ELF-1 (cell line): Measurements from ENCODE around the gene POLR2B.
"Not testable (repeated sequence)": the region's sequence is repeated elsewhere in the genome, so short reads cannot be mapped to it uniquely, and the experiment has no call there.

Experiments
- DNase-seq: peaks from one replicate; pipeline ENCODE4 v3.0.0-alpha.2; 2016; ENCODE audit warnings: low read depth, low spot score

POLR2B gene

DNA sequence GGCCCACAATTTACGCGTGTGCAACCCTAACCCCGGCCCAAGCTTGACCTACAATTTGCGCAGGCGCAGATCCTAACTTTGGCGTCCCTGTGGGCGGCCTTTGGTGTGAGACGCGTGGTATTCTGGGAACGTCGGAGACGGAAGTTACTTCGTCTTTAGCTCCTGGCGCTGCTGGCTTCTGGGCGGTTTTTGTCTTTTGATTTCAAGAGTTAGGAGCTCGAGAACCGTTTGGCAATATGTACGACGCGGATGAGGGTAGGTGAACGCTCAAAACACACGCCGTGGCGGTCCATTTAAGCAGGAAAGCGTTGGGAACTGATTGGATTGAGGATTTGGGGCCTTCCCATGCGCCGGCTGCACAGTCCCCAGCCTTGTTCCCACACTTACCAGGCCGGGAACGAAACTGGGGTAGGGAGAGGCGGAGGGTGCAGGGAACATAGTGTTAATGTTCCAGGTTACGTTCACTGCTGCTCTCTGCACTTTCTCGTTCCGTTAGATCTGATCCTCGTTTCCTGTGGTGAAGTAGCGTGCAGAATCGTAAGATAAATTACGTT, at the start of gene POLR2B:
Gene POLR2B (plus strand): TSS at position 147 of the 554 bp plus-strand sequence. CDS start 90 bp downstream, at position 237.
- DNase-seq: peak; percentile 96

DNA sequence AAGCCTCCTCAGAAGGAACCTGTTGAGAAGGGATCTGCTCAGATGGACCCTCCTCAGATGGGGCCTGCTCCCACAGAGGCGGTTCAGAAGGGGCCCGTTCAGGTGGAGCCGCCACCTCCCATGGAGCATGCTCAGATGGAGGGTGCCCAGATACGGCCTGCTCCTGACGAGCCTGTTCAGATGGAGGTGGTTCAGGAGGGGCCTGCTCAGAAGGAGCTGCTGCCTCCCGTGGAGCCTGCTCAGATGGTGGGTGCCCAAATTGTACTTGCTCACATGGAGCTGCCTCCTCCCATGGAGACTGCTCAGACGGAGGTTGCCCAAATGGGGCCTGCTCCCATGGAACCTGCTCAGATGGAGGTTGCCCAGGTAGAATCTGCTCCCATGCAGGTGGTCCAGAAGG, 48.1 kb upstream of the POLR2B start:
- DNase-seq: no peak

DNA sequence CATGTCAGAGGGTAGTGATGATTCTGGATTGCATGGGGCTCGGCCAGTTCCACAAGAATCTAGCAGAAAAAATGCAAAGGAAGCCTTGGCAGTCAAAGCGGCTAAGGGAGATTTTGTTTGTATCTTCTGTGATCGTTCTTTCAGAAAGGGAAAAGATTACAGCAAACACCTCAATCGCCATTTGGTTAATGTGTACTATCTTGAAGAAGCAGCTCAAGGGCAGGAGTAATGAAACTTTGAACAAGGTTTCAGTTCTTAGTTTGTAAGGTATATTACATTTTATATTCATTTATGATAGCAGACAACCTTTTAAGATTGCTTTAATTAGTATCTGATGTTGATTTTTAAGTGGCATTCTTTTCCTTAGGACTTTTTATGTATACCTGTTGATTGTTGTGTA, 46.8 kb upstream of the POLR2B start:
- no peak for DNase-seq

DNA sequence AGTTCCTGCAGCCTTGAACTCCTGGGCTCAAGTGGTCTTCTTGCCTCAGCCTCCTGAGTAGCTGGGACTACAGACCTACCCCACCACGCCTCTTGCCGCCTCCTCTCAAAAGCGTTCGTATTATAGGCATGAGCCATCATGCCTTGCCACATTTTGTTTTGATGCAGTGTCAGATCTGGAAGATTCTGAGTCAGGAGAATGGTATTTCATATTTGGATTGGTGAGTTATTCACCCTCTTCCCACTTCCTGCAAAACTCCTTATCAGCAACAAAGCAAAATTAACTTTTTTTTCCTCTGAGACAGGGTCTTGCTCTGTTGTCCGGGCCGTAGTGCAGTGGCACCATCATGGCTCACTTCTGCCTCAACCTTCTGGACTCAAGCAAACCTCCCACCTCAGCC, 41.4 kb upstream of the POLR2B start:
- no peak for DNase-seq

DNA sequence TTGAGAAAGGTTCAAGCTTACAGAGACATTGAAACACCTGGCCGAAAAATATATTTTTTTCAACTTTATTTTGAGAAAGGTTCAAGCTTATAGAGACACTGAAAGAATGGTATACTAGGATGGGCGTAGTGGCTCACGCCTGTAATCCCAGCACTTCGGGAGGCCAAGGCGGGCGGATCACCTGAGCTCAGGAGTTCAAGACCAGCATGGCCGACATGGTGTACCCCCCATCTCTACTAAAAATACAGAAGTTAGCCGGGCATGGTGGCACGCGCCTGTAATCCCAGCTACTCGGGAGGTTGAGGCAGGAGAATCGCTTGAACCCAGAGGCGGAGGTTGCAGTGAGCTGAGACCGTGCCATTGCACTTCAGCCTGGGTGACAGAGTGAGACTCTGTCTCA, 38.9 kb upstream of the POLR2B start:
- not testable (repeated sequence) for DNase-seq

DNA sequence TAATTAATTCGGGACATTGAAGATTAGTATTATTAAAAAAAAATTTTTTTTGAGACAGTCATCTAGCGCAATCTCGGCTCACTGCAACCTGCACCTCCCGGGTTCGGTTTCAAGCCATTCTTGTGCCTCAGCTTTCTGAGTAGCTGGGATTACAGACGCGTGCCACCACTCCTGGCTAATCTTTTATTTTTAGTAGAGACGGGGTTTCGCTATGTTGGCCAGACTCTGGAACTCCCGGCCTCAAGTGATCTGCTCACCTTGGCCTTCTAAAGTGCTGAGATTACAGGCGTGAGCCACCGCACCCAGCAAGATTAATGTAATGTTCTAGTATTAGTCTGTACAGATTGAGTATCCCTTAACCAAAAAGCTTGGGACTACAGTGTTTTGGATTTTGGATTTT, 38.3 kb upstream of the POLR2B start:
- DNase-seq: no peak

DNA sequence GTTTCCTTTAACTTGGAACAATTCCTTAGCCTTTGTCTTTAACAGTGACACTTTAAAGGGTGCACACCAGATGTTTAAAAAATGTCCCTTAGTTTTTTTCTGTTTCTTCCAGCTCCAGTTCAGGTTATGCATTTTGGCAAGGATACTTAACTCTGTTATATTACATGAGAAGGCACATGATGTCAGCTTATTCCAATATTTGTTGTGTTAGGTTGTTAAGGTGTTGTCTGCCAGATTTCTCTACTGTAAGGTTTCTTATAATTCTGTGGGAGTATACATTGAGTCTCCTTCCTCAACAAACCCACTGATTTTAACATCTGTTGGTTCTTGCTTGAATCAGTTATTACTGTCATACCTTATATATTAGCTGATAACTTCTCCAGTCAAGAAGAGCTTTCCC, 37.7 kb upstream of the POLR2B start:
- no peak for DNase-seq

DNA sequence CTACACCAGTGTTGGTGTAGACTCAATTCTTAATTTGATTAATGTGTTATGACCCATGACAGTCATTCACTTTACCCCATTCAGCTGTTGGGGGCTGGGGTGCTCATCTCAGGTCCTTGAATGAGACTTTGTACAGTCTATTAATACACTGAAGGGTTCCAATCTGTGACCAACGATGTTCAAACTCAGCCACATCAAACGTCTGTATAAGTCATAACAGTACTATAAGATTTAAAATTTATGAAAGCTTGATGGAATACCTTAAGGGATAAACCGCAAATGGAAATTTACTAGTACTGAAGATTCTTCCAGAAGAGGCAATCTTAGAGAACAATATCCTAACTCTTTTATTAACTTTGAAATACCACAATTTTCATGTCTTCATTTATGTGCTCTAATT, 37.3 kb upstream of the POLR2B start:
- DNase-seq: no peak

DNA sequence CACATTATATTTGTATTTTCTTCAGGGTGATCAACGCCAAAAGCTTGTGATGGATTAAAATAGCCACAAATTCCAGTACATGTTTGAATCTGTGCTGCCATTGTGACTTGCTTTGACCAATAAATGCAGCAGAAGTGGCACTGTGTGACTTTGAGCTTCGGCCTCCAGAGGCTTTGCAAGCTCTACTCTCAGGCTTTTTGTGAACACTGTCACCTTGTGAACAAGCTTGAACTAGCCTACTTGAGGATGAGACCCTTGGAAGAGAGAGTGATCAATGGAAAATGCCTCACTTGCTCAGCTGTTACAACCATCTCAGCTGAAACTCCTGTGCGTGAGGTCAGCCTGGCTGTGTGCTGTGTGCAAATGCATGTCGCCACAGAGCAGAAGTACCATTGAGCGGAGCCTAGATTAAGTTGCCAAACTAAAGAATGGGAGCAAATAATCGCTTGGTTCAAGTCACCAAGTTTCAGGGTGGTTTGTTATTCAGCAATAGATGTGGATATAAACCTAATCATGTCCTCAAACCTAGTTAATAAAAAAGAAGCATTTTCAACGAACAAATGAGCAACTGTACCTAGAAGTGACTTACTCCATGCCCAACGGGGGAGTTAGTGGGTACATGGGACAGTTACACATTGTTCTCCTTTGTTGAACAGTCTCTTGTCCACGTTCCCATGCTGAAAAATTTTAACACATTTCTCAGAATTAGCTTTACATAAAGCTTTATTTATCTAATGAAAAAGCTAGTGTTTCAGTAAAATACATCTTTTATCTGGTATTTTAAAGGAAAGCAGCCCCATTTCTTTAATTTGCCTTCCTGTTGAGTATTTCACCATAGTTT, 24.8 kb upstream of the POLR2B start:
- DNase-seq: no peak

DNA sequence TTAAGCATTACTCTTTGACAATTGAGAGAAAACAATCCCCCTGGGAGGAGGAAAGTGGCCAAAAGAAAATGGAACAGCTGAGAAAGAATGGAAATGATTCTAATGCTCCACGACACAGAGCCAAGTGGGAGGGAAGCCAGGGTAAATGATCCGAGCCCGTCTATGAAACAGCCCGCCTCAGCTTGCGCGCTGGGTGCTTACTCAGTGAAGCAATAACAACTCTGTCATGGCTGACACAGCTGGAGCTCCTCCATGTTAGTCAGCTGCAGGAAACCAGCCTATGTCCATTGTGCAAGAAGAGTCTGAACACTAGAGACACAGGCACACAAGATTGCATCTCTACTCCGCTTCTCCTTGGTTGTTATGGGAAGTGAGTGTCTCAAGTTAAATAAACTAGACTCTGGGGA, 20.6 kb upstream of the POLR2B start:
- no peak for DNase-seq

DNA sequence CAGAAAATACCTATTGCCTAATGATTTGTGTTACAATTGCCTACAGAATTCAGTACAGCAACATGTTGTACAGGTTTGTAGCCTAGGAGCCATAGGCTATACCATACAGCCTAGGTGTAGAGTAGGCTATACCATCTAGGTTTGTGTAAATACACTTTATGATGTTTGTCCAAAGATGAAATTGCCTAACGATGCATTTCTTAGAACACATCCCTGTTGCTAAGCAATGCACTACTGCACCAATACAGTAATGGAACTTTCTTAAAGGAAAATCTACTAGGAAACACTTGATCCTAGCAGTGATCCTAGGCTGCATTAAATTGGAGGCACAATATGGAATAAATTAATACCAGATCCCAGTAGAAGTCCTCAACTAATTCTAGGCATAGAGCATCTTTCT, 19.6 kb upstream of the POLR2B start:
- DNase-seq: no peak

DNA sequence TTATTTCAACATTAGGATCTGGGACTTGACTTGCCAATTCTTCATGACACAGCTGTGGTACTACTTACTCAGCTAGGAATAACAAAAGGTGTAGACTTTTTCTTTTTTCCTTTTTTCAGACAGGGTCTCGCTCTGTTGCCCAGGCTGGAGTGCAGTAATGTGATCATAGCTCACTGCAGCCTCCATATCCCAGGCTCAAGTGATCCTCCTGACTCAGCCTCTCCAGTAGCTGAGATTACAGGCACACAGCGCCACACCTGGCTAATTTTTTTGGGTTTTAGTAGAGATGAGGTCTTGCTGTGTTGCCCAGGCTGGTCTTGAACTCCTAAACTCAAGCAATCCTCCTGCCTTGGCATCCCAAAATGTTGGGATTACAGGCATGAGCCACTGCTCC, 17.6 kb upstream of the POLR2B start:
- DNase-seq: no peak

DNA sequence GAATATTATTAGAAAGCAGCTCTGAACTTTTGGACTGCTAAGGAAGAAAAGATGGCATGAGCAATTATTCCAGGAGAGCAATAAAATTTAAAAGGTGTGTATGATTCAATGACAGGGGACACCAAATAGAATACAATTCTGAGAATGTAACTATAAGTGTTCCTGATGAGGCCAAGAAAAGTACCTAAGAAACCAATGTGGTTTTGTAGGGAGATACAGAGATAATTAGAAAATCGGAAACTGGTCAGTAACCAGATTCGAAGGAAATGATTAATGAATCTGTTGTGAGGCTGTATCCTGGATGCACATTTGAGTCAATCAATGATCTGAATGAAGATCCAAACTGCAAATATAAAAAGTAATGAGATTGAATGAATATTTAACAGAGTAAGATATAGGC, 7.3 kb upstream of the POLR2B start:
- no peak for DNase-seq

DNA sequence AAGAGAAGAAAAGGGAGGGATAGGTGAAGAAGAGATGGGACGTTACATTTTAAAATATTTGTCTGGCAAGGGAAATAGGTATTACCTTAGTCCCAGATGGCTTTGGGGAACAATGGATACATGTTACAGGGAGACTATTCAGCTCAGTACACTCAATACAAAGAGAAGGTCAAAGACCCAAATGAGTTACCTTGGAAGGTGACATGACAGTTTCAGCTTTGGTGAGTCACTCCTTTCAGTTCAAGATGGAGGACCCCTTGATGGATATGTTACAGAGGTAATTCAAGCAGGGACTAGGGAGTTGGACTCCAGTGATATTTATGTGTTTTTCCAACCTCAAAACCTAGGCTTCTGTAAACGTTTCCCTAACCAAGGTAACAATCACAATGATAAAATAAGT, 6.3 kb upstream of the POLR2B start:
- no peak for DNase-seq

DNA sequence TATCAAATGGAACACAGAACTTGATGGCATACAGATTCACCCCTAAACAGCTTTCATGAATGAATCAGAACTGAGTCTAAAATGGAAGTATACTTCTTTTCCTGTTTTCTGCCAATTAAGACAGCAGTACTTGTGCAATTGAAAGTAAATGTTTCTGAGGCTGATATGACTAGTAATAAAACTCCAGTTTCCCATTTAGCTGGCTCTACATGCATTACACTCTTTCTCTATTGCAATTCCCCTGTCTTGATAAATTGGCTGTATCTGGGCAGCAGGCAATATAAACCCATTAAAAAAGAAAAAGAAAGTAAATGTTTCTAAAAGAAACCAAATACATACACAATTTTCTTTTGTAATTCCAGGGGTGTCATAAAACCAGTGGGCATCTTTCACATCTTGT, 5.9 kb upstream of the POLR2B start:
- no peak for DNase-seq

DNA sequence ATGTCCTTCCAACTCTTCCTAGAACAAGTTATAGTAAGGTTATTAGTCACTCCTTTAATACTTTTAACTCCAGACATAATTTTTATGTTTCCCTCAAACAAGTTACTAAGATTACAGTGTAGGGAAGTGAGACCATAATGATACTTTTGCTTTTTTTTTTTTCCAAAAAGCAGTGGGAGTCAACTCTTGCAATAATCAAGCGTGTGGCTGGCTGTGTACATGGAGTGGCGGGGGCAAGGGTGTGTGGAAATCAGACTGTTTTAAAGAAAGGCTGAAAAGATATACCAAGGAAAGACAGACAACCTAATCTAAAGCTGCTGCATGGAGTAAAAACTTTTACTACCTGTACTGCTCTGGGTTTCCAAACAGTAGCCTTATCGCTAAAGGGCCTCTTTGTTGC, 5.4 kb upstream of the POLR2B start:
- DNase-seq: no peak

DNA sequence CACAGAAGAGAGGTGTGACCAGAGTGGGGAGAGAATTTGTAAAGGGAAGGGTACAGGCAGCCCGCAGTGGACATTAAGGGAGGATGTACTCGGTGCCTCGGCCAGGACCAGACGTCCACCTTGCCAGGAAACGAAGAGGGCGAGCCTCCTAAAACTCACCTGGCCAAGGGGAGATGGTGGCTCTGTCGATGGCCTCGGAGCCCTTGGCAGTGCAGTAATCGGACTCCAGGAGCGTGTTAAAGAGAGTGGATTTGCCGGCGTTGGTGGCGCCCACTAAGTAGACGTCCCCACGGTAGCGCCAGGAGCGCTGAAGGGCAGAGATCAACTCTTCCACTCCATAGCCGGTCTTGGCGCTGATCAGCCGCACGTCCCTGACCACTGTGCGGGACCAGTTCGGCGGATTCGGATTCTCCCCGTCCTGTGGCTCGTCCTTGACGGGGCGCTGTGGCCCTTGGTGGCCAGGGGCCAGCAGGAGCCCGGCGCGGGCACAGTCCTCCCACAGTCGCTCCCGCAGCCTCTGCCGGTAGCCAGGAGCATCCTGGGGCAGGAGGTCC, 2.3 kb upstream of the POLR2B start:
- no peak for DNase-seq

DNA sequence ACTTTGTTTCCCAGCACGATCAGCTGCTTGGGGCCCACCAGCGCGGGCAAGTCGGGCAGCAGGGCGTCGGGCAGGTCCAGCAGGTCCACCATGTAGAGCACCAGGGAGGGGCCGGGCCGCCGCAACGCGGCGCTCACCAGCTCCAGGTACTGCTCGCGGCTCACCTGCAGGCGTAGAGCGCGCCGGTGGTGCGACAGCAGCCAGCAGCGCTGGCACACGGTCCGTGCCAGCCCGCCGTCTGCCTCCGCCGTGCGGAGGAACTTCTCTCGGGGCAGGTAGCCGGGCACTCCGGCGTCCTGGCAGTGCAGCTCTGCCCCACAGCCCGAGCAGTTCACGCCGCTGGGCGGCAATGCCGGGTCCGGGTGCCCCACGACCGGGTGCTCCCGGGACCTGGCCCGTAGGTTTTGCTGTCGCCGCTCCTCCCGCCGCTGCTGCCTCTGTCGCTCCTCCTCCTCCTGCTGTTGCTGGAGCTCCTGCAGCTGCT, 1.8 kb upstream of the POLR2B start:
- DNase-seq: peak; percentile 79

DNA sequence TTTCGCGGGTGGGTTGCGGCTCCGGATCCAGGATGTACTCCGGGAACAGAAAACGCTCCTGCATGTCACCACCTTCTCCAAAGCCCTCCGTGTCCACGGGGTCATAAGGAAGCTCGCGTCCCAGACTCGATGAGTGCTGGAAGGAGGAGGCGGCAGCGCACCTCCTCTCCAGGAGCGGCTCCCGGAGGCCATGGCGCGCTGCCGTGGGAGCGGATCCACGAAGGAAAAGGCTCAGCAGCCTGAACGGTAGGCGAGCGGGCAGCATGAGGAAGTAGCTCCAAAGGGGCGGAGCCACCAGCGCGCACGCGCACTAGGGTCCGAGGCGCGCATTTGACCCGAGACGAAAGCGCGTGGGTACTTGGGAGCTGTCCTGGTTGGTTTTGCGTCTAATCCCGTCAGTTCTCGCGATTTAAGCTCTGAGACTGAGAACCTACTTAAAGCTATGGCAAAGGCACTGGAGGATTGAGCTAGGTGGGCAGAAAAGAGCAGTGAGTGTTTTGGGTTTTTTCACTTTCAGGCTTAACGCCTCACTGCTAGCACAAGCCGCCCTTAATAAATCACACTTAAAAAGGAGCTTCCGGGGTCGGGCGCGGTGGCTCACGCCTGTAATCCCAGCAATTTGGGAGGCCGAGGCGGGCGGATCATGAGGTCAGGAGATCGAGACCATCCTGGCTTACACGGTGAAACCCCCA, 1.2 kb upstream of the POLR2B start, which contains the start of gene NOA1:
Gene NOA1 (minus strand): TSS at position 286 of the 692 bp plus-strand sequence. CDS start 21 bp downstream, at position 265.
- peak; percentile 100 for DNase-seq

DNA sequence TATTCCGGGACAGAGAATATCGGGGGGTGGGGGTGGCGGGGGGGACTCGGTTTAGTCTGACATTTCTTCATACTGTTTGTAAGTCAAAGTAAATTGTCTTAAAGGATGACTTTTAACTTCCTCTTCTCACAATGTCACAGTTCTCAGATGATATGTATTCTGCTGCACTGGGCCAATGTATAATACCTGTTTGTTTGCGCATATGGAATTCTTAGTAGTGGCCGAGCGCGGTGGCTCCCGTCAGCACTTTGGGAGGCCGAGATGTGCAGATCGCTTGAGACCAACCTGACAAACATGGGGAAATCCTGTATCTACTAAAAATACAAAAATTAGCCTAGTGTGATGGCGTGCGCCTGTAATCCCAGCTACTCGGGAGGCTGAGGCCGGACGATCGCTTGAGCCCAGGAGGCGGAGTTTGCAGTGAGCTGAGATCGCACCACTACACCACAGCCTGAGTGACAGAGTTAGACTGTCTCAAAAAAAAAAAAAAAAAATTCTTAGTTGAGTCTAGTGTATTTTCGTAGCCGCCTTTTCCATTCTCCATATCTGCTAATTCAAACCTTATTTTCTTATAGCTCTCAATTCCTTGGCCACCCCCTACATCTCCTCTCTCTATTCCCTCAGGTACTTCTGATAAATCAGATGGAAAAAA, 851 bp downstream of the POLR2B start:
- peak; percentile 38 for DNase-seq

DNA sequence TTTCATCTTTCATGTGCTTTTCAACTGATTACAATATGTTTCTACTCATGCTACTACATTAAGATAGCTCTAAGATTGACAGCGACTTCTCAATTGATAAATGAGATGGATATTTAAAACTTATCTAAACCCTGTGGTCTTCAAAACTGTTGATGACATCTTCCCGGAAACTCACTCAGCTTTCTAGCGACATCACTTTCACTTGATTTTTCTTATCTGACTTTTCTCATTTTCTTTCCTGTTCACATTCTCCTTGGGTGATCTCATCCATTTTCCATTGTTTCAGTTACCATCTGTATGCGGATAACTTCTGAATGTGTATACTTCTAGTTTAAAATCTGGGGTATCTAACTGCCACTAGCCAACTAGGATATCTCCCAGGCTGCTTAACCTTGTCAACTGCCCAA, 3.1 kb downstream of the POLR2B start:
- DNase-seq: no peak

DNA sequence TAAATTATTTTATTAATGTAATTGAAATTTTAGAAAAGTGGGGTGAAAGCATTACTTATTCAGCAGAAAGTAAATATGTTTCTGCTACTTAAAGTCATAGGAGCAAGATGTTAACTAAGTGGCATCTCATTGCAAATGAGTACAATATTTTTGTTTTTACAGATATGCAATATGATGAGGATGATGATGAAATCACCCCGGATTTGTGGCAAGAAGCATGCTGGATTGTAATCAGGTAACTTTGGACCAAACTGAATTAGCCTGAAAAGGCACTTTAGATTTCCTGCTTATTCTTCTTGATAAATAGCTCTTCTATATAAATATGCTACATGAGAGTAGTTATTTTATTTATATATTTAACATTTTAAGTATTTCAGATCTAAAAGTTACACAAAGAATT, 7.5 kb downstream of the POLR2B start:
- no peak for DNase-seq
